HG03565 (cell line): ENCODE data around the gene SEMA3D.

Experiments
- ATAC-seq: cut with Tn5 transposase; IDR thresholded peaks from one replicate; pipeline ENCODE4 v1.9.1; 2021; ENCODE audit warnings: mild to moderate bottlenecking, moderate library complexity; ENCODE audit not compliant: unreplicated experiment

Gene SEMA3D

GRCh38 chr7:85184599-85185423 lies 2.0 kb downstream of the SEMA3D start:
- ATAC-seq: no peak

GRCh38 chr7:85183296-85183695 lies 3.6 kb downstream of the SEMA3D start:
- ATAC-seq: no peak

GRCh38 chr7:85178531-85179298 lies 8.1 kb downstream of the SEMA3D start:
- ATAC-seq: no peak

GRCh38 chr7:85177316-85177715 lies 9.5 kb downstream of the SEMA3D start:
- no peak for ATAC-seq

GRCh38 chr7:85176197-85176596 lies 10.7 kb downstream of the SEMA3D start:
- no peak for ATAC-seq

GRCh38 chr7:85175217-85175616 lies 11.6 kb downstream of the SEMA3D start:
- ATAC-seq: no peak

- no peak for ATAC-seq
These were observed 14.3 kb downstream of the SEMA3D start for GRCh38 chr7:85172530-85172941.

- no peak for ATAC-seq
These were observed 19.2 kb downstream of the SEMA3D start for GRCh38 chr7:85167636-85168035.

- no peak for ATAC-seq
These were observed 21.6 kb downstream of the SEMA3D start for GRCh38 chr7:85165263-85165662.

- no peak for ATAC-seq
These were observed 22.5 kb downstream of the SEMA3D start for GRCh38 chr7:85164376-85164775.

GRCh38 chr7:85162721-85163120 lies 24.1 kb downstream of the SEMA3D start:
- ATAC-seq: no peak

- ATAC-seq: peak; percentile 85
These were observed 26.6 kb downstream of the SEMA3D start for GRCh38 chr7:85160223-85160622.

GRCh38 chr7:85159003-85159402 lies 27.9 kb downstream of the SEMA3D start:
- ATAC-seq: no peak

- no peak for ATAC-seq
These were observed 30.1 kb downstream of the SEMA3D start for GRCh38 chr7:85156661-85157208.

GRCh38 chr7:85154282-85154937 lies 32.4 kb downstream of the SEMA3D start:
- no peak for ATAC-seq

- no peak for ATAC-seq
These were observed 33.1 kb downstream of the SEMA3D start for GRCh38 chr7:85153715-85154114.

GRCh38 chr7:85150624-85151023 lies 36.2 kb downstream of the SEMA3D start:
- no peak for ATAC-seq

GRCh38 chr7:85144771-85145170 lies 42.1 kb downstream of the SEMA3D start:
- no peak for ATAC-seq

GRCh38 chr7:85135977-85136376 lies 50.9 kb downstream of the SEMA3D start:
- ATAC-seq: no peak

- no peak for ATAC-seq
These were observed 53.3 kb downstream of the SEMA3D start for GRCh38 chr7:85133560-85133959.

- ATAC-seq: no peak
These were observed 53.9 kb downstream of the SEMA3D start for GRCh38 chr7:85133006-85133405.
